ENCODE results near the gene PRKCA.

DNA sequence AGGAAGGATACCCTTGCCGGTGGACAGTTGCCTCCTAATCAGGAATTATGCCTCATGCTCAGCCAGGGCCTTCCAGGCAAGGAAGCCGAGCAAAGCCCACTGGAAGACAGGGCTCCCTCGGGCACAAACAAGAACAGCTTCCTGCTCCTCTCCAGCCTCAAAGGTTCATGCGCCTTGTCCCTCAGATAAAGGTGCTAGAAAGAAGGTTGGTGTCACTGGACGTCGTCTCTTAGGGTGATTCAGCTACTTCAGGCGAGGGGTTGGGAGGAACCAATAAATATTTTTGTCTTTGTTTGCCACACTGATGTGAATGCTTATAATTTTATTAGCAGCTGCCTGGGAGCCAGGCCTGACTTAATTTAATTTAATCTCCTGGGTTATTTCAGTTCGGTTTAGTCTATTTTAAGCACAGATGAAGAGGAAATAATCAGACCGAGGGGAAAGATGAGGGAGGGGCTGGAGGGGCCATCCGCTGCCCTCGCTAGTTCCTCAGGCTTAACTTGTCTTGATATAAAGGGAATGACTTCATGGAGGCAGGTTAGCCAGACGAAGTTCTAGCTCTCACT is 360.7 kb downstream of the PRKCA start:
- TF ChIP-seq, protein P1, sequence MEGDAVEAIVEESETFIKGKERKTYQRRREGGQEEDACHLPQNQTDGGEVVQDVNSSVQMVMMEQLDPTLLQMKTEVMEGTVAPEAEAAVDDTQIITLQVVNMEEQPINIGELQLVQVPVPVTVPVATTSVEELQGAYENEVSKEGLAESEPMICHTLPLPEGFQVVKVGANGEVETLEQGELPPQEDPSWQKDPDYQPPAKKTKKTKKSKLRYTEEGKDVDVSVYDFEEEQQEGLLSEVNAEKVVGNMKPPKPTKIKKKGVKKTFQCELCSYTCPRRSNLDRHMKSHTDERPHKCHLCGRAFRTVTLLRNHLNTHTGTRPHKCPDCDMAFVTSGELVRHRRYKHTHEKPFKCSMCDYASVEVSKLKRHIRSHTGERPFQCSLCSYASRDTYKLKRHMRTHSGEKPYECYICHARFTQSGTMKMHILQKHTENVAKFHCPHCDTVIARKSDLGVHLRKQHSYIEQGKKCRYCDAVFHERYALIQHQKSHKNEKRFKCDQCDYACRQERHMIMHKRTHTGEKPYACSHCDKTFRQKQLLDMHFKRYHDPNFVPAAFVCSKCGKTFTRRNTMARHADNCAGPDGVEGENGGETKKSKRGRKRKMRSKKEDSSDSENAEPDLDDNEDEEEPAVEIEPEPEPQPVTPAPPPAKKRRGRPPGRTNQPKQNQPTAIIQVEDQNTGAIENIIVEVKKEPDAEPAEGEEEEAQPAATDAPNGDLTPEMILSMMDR (IDR thresholded peaks at IDR 0.05): no peak
- TF ChIP-seq NR2C2 (CRISPR knock-in tag; IDR thresholded peaks at IDR 0.05) (no peak), RELA (CRISPR knock-in tag; IDR thresholded peaks at IDR 0.05; ENCODE audit: borderline replicate concordance) (no peak), SOX15 (CRISPR knock-in tag; IDR thresholded peaks at IDR 0.05) (no peak)
- TF ChIP-seq, protein P2, sequence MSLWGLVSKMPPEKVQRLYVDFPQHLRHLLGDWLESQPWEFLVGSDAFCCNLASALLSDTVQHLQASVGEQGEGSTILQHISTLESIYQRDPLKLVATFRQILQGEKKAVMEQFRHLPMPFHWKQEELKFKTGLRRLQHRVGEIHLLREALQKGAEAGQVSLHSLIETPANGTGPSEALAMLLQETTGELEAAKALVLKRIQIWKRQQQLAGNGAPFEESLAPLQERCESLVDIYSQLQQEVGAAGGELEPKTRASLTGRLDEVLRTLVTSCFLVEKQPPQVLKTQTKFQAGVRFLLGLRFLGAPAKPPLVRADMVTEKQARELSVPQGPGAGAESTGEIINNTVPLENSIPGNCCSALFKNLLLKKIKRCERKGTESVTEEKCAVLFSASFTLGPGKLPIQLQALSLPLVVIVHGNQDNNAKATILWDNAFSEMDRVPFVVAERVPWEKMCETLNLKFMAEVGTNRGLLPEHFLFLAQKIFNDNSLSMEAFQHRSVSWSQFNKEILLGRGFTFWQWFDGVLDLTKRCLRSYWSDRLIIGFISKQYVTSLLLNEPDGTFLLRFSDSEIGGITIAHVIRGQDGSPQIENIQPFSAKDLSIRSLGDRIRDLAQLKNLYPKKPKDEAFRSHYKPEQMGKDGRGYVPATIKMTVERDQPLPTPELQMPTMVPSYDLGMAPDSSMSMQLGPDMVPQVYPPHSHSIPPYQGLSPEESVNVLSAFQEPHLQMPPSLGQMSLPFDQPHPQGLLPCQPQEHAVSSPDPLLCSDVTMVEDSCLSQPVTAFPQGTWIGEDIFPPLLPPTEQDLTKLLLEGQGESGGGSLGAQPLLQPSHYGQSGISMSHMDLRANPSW (CRISPR knock-in tag; conservative IDR thresholded peaks at IDR 0.05; ENCODE audit: low read depth): no peak
- TF ChIP-seq, protein P3, sequence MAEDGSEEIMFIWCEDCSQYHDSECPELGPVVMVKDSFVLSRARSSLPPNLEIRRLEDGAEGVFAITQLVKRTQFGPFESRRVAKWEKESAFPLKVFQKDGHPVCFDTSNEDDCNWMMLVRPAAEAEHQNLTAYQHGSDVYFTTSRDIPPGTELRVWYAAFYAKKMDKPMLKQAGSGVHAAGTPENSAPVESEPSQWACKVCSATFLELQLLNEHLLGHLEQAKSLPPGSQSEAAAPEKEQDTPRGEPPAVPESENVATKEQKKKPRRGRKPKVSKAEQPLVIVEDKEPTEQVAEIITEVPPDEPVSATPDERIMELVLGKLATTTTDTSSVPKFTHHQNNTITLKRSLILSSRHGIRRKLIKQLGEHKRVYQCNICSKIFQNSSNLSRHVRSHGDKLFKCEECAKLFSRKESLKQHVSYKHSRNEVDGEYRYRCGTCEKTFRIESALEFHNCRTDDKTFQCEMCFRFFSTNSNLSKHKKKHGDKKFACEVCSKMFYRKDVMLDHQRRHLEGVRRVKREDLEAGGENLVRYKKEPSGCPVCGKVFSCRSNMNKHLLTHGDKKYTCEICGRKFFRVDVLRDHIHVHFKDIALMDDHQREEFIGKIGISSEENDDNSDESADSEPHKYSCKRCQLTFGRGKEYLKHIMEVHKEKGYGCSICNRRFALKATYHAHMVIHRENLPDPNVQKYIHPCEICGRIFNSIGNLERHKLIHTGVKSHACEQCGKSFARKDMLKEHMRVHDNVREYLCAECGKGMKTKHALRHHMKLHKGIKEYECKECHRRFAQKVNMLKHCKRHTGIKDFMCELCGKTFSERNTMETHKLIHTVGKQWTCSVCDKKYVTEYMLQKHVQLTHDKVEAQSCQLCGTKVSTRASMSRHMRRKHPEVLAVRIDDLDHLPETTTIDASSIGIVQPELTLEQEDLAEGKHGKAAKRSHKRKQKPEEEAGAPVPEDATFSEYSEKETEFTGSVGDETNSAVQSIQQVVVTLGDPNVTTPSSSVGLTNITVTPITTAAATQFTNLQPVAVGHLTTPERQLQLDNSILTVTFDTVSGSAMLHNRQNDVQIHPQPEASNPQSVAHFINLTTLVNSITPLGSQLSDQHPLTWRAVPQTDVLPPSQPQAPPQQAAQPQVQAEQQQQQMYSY (CRISPR knock-in tag; IDR thresholded peaks at IDR 0.05): no peak

Data from WTC11 (cell line).